ENCODE measurements around the gene CCDC6.
"Not testable (repeated sequence)": the region's sequence is repeated elsewhere in the genome, so short reads cannot be mapped to it uniquely, and the experiment has no call there.

The CCDC6 gene

GRCh38 chr10:59805014-59805413 is 101.3 kb downstream of the CCDC6 start:
- DNase-seq = no peak

GRCh38 chr10:59804220-59804619 is 102.1 kb downstream of the CCDC6 start:
- DNase-seq = no peak

GRCh38 chr10:59803714-59804113 is 102.6 kb downstream of the CCDC6 start:
- DNase-seq = no peak

GRCh38 chr10:59801171-59801570 is 105.2 kb downstream of the CCDC6 start:
- DNase-seq = no peak

- no peak for DNase-seq
Measured at GRCh38 chr10:59799421-59799820, 106.9 kb downstream of the CCDC6 start.

- DNase-seq = no peak
Measured at GRCh38 chr10:59793919-59794318, 112.4 kb downstream of the CCDC6 start.

- no peak for DNase-seq
Measured at GRCh38 chr10:59792812-59793211, 113.5 kb downstream of the CCDC6 start.

- DNase-seq = no peak
Measured at GRCh38 chr10:59791601-59792000, 114.8 kb downstream of the CCDC6 start.

GRCh38 chr10:59790080-59790479 is 116.3 kb downstream of the CCDC6 start:
- not testable (repeated sequence) for DNase-seq

- not testable (repeated sequence) for DNase-seq
Measured at GRCh38 chr10:59788914-59789313, 117.4 kb downstream of the CCDC6 start.

GRCh38 chr10:59787032-59787431 is 119.3 kb downstream of the CCDC6 start:
- DNase-seq = not testable (repeated sequence)

- not testable (repeated sequence) for DNase-seq
Measured at GRCh38 chr10:59785476-59785875, 120.9 kb downstream of the CCDC6 start.

- DNase-seq = no peak
Measured at GRCh38 chr10:59781511-59781910, 124.8 kb downstream of the CCDC6 start.

GRCh38 chr10:59779756-59780533 is 126.4 kb downstream of the CCDC6 start:
- DNase-seq = no peak

GRCh38 chr10:59774451-59774850 is 131.9 kb downstream of the CCDC6 start:
- DNase-seq = no peak

GRCh38 chr10:59773088-59773487 is 133.3 kb downstream of the CCDC6 start:
- DNase-seq = no peak

GRCh38 chr10:59771162-59771807 is 135.1 kb downstream of the CCDC6 start:
- DNase-seq = no peak

GRCh38 chr10:59770689-59771088 is 135.7 kb downstream of the CCDC6 start:
- no peak for DNase-seq

GRCh38 chr10:59762505-59762904 is 143.9 kb downstream of the CCDC6 start:
- no peak for DNase-seq

- DNase-seq = no peak
Measured at GRCh38 chr10:59757966-59758365, 148.4 kb downstream of the CCDC6 start.

- no peak for DNase-seq
Measured at GRCh38 chr10:59754951-59755350, 151.4 kb downstream of the CCDC6 start.

- no peak for DNase-seq
Measured at GRCh38 chr10:59753267-59753666, 153.1 kb downstream of the CCDC6 start, which contains the start of gene MRLN. TSS of gene MRLN (minus strand) at chr10:59753455.

GRCh38 chr10:59752278-59752940 is 153.9 kb downstream of the CCDC6 start:
- no peak for DNase-seq
